MM.1S (cell line): ENCODE measurements around the gene CDADC1.

ENCODE experiments used
- CTCF ChIP-seq: fragments of 300-600 bp; sonication (generic); IDR thresholded peaks from 2 replicates; pipeline ENCODE4 v1.5.1; 2016; ENCODE audit warnings: antibody characterized with exemption, low read length, mixed read lengths
- EZH2 ChIP-seq: fragments of 300-600 bp; sonication (generic); optimal IDR thresholded peaks from 2 replicates; pipeline ENCODE3; 2017; ENCODE audit warnings: low read depth, mild to moderate bottlenecking, antibody characterized with exemption, low read length, mixed read lengths
- EZH2phosphoT487 ChIP-seq: fragments of 300-600 bp; sonication (generic); IDR thresholded peaks from 2 replicates; pipeline ENCODE4 v1.6.1; 2018; ENCODE audit warnings: antibody characterized with exemption, low read length

- TF ChIP-seq CTCF (no peak), EZH2phosphoT487 (no peak), EZH2 (no peak)
Observed at GRCh38 chr13:49302817-49303216, 55.1 kb downstream of the CDADC1 start.
